RPMI7951 (cell line): ENCODE measurements around the gene POLDIP2. TPM values are rescaled to one million over a fixed set of nuclear protein-coding genes. Genes with fewer than 3 reads are reported as not detected.

Experiments used
- DNase-seq: peaks from one replicate; pipeline ENCODE4 v3.0.0-alpha.2; 2012; ENCODE audit warnings: low read depth
- total RNA-seq: library from RNA; depleted of rRNA; stranded (reverse); fragments of >200 nt; shearing (Covaris generic); gene quantifications from 2 replicates; pipeline ENCODE4 v1.2.3, GENCODE V29; 2014

Gene POLDIP2
- total RNA-seq, 1 experiment from 2014 or later = 91.8 TPM

GRCh38 chr17:28390563-28390962, 33.2 kb upstream of the POLDIP2 start:
- no peak for DNase-seq

- DNase-seq = no peak
These were observed 32.8 kb upstream of the POLDIP2 start for GRCh38 chr17:28390141-28390540.

- no peak for DNase-seq
These were observed 30.8 kb upstream of the POLDIP2 start for GRCh38 chr17:28388106-28388505.

- no peak for DNase-seq
These were observed 29.1 kb upstream of the POLDIP2 start for GRCh38 chr17:28386391-28386790.

GRCh38 chr17:28385406-28385805, 28.1 kb upstream of the POLDIP2 start:
- no peak for DNase-seq

- DNase-seq = no peak
These were observed 27.7 kb upstream of the POLDIP2 start for GRCh38 chr17:28385037-28385400.

GRCh38 chr17:28384281-28385036, 27.1 kb upstream of the POLDIP2 start:
- no peak for DNase-seq

GRCh38 chr17:28381141-28381825, 24.0 kb upstream of the POLDIP2 start:
- no peak for DNase-seq

- peak; percentile 90 for DNase-seq
These were observed 22.8 kb upstream of the POLDIP2 start for GRCh38 chr17:28379814-28380801.

- DNase-seq = no peak
These were observed 15.6 kb upstream of the POLDIP2 start for GRCh38 chr17:28372945-28373274.

GRCh38 chr17:28372203-28372944, 15.0 kb upstream of the POLDIP2 start:
- peak; percentile 37 for DNase-seq

- peak; percentile 91 for DNase-seq
These were observed 14.2 kb upstream of the POLDIP2 start, which contains the start of gene SARM1 for GRCh38 chr17:28371245-28372202. SARM1 (plus strand) TSS chr17:28371694; CDS start chr17:28372033, 339 bp downstream.

GRCh38 chr17:28370744-28371103, 13.4 kb upstream of the POLDIP2 start:
- DNase-seq = no peak

GRCh38 chr17:28370035-28370743, 12.9 kb upstream of the POLDIP2 start, which contains the start of gene VTN:
VTN (minus strand) TSS chr17:28370307; CDS start chr17:28370203, 104 bp downstream.
- peak; percentile 32 for DNase-seq

- no peak for DNase-seq
These were observed 12.3 kb upstream of the POLDIP2 start for GRCh38 chr17:28369684-28370034.

GRCh38 chr17:28368915-28369683, 11.8 kb upstream of the POLDIP2 start:
- DNase-seq = no peak

GRCh38 chr17:28368306-28368831, 11.0 kb upstream of the POLDIP2 start:
- DNase-seq = no peak

- no peak for DNase-seq
These were observed 10.4 kb upstream of the POLDIP2 start for GRCh38 chr17:28367641-28368305.
